Body of pancreas (tissue), 4 donors: ENCODE data around the gene MICALL1.

Experiments
- CTCF ChIP-seq, 7 experiments: fragments of 450-650 bp in 4 of 7; fragments of 200-600 bp in 3 of 7; sonication (generic) in 3 of 7; IDR thresholded peaks; one replicate each; pipeline ENCODE4 v1.5.1; 2016 to 2019; ENCODE audit warnings: antibody characterized with exemption in 7 of 7
- POLR2A ChIP-seq, 3 donors: fragments of 450-650 bp; IDR thresholded peaks; one replicate each; pipeline ENCODE4 v1.6.1; 2016; ENCODE audit warnings: antibody characterized with exemption in 3 of 3, mild to moderate bottlenecking in 2 of 3

GRCh38 chr22:37917874-37918548, 11.9 kb downstream of the MICALL1 start:
- TF ChIP-seq POLR2A (IDR thresholded peaks at IDR 0.05) = no peak
- no peak for TF ChIP-seq CTCF (IDR thresholded peaks at IDR 0.05)
